ENCODE measurements around the gene MATCAP1. TPM values are rescaled to one million over a fixed set of nuclear protein-coding genes. Genes with fewer than 3 reads are reported as not detected.

Gene MATCAP1
- polyA plus RNA-seq, 1 donor from 2014 or later: 323 TPM

- Histone ChIP-seq H3K9me3 (ENCODE audit: low read length) (peaks cover 3% of the 10 kb centered on the region), H4K20me1 (ENCODE audit: insufficient read depth) (no peaks in the 10 kb centered on the region), H3K4me3 (ENCODE audit: low read length) (no peak overlapping the region), H3K36me3 (ENCODE audit: insufficient read depth, low read length) (peaks cover 6% of the 10 kb centered on the region), H3K27ac (ENCODE audit: low read length) (no peak overlapping the region), H2AFZ (ENCODE audit: low read depth, low read length) (no peak overlapping the region), H3K79me2 (replicated peaks; ENCODE audit: insufficient read depth, low read length) (no peaks in the 10 kb centered on the region), H3K27me3 (ENCODE audit: insufficient read depth, low read depth, low read length) (peaks cover 24% of the 10 kb centered on the region), H3K9me2 (ENCODE audit: insufficient read depth, low read length) (no peaks in the 10 kb centered on the region), H3F3A (ENCODE audit: insufficient read depth, low read length, poor library complexity, severe bottlenecking) (no peaks in the 10 kb centered on the region), H3K4me2 (ENCODE audit: low read length) (no peak overlapping the region), H3K9ac (ENCODE audit: low read length) (no peak overlapping the region)
- TF ChIP-seq RAD21 (conservative IDR thresholded peaks at IDR 0.05): no peak
- no peak for TF ChIP-seq CTCF (IDR thresholded peaks at IDR 0.05; ENCODE audit: poor library complexity, severe bottlenecking)
- TF ChIP-seq, protein P1, sequence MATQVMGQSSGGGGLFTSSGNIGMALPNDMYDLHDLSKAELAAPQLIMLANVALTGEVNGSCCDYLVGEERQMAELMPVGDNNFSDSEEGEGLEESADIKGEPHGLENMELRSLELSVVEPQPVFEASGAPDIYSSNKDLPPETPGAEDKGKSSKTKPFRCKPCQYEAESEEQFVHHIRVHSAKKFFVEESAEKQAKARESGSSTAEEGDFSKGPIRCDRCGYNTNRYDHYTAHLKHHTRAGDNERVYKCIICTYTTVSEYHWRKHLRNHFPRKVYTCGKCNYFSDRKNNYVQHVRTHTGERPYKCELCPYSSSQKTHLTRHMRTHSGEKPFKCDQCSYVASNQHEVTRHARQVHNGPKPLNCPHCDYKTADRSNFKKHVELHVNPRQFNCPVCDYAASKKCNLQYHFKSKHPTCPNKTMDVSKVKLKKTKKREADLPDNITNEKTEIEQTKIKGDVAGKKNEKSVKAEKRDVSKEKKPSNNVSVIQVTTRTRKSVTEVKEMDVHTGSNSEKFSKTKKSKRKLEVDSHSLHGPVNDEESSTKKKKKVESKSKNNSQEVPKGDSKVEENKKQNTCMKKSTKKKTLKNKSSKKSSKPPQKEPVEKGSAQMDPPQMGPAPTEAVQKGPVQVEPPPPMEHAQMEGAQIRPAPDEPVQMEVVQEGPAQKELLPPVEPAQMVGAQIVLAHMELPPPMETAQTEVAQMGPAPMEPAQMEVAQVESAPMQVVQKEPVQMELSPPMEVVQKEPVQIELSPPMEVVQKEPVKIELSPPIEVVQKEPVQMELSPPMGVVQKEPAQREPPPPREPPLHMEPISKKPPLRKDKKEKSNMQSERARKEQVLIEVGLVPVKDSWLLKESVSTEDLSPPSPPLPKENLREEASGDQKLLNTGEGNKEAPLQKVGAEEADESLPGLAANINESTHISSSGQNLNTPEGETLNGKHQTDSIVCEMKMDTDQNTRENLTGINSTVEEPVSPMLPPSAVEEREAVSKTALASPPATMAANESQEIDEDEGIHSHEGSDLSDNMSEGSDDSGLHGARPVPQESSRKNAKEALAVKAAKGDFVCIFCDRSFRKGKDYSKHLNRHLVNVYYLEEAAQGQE (IDR thresholded peaks at IDR 0.05; ENCODE audit: borderline replicate concordance): no peak
- no peak for TF ChIP-seq MXI1 (conservative IDR thresholded peaks at IDR 0.05; ENCODE audit: poor library complexity, severe bottlenecking)
- no peak for TF ChIP-seq SMC3 (conservative IDR thresholded peaks at IDR 0.05; ENCODE audit: poor library complexity)
- TF ChIP-seq POLR2AphosphoS5 (IDR thresholded peaks at IDR 0.05): no peak
- no peak for TF ChIP-seq EZH2 (IDR thresholded peaks at IDR 0.05; ENCODE audit: borderline replicate concordance, insufficient read depth, low read length, poor library complexity, severe bottlenecking)
- no peak for TF ChIP-seq TAF1 (IDR thresholded peaks at IDR 0.05; ENCODE audit: low read depth)
- no peak for TF ChIP-seq EP300 (conservative IDR thresholded peaks at IDR 0.05; ENCODE audit: poor library complexity, severe bottlenecking)
Observed at GRCh38 chr16:67145746-67146145, 38.0 kb downstream of the MATCAP1 start.

DNA sequence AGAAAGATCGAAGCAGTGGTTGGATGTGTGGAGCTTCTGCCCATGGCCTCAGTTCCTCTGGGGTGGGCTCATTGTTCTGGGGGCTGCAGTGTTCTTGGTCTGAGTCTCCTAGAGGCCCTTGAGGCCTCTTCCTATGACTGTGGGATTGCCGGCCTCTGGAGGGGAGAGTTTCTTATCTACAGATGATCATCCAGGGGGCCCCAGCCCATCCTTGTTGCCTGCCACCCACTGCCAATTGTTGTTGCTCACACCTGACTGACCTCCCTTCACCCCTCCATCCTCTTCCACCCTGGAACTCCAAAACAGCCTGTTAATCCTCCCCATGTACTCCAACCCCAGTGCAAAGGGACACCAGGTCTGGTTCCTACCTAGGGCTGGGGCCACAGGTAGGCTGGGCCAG lies 38.8 kb downstream of the MATCAP1 start:
- TF ChIP-seq, protein P1 (IDR thresholded peaks at IDR 0.05; ENCODE audit: borderline replicate concordance): no peak
- TF ChIP-seq CTCF (IDR thresholded peaks at IDR 0.05; ENCODE audit: poor library complexity, severe bottlenecking): no peak
- TF ChIP-seq POLR2AphosphoS5 (IDR thresholded peaks at IDR 0.05): no peak
- TF ChIP-seq RAD21 (conservative IDR thresholded peaks at IDR 0.05): no peak
- TF ChIP-seq EZH2 (IDR thresholded peaks at IDR 0.05; ENCODE audit: borderline replicate concordance, insufficient read depth, low read length, poor library complexity, severe bottlenecking): no peak
- TF ChIP-seq MXI1 (conservative IDR thresholded peaks at IDR 0.05; ENCODE audit: poor library complexity, severe bottlenecking): no peak
- no peak for TF ChIP-seq SMC3 (conservative IDR thresholded peaks at IDR 0.05; ENCODE audit: poor library complexity)
- H4K20me1 ChIP-seq (ENCODE audit: insufficient read depth): no peaks in the 10 kb centered on the region
- H3K27ac ChIP-seq (ENCODE audit: low read length): no peak overlapping the region
- H3K79me2 ChIP-seq (replicated peaks; ENCODE audit: insufficient read depth, low read length): no peaks in the 10 kb centered on the region
- H3K9me3 ChIP-seq (ENCODE audit: low read length): peaks cover 3% of the 10 kb centered on the region
- no peak overlapping the region for H3K4me3 ChIP-seq (ENCODE audit: low read length)
- no peak overlapping the region for H3K4me2 ChIP-seq (ENCODE audit: low read length)
- peaks cover 16% of the 10 kb centered on the region for H3K27me3 ChIP-seq (ENCODE audit: insufficient read depth, low read depth, low read length)
- H3F3A ChIP-seq (ENCODE audit: insufficient read depth, low read length, poor library complexity, severe bottlenecking): no peaks in the 10 kb centered on the region
- H3K9me2 ChIP-seq (ENCODE audit: insufficient read depth, low read length): no peaks in the 10 kb centered on the region
- no peak overlapping the region for H3K9ac ChIP-seq (ENCODE audit: low read length)
- no peak overlapping the region for H2AFZ ChIP-seq (ENCODE audit: low read depth, low read length)
- H3K36me3 ChIP-seq (ENCODE audit: insufficient read depth, low read length): peaks cover 9% of the 10 kb centered on the region
